GM20000 (cell line): Measurements from ENCODE around the gene NUSAP1.
"Not testable (repeated sequence)": the region's sequence is repeated elsewhere in the genome, so short reads cannot be mapped to it uniquely, and the experiment has no call there.

ENCODE experiments used
- DNase-seq: peaks from one replicate; pipeline ENCODE4 v3.0.0; 2012; ENCODE audit warnings: low spot score
- CTCF ChIP-seq: IDR thresholded peaks from 2 replicates; pipeline ENCODE4 v1.5.1; 2012; ENCODE audit warnings: mild to moderate bottlenecking, control low read depth; ENCODE audit errors: extremely low read depth, missing control alignments

NUSAP1 gene

GRCh38 chr15:41309226-41309905, 23.3 kb upstream of the NUSAP1 start:
- no peak for TF ChIP-seq CTCF
- peak; percentile 32 for DNase-seq

- not testable (repeated sequence) for DNase-seq
These were observed 11.8 kb upstream of the NUSAP1 start for GRCh38 chr15:41320805-41321330.

GRCh38 chr15:41323611-41324010, 9.1 kb upstream of the NUSAP1 start:
- TF ChIP-seq CTCF: no peak
- DNase-seq: peak; percentile 40

GRCh38 chr15:41331281-41331680, 1.4 kb upstream of the NUSAP1 start:
- TF ChIP-seq CTCF: no peak
- DNase-seq: no peak

- DNase-seq: no peak
- no peak for TF ChIP-seq CTCF
These were observed 868 bp upstream of the NUSAP1 start for GRCh38 chr15:41331833-41332193.

GRCh38 chr15:41333026-41333562, 413 bp downstream of the NUSAP1 start:
- no peak for TF ChIP-seq CTCF
- peak; percentile 60 for DNase-seq

- no peak for DNase-seq
- TF ChIP-seq CTCF: no peak
These were observed 1.8 kb downstream of the NUSAP1 start for GRCh38 chr15:41334293-41335120.

GRCh38 chr15:41336549-41336948, 3.9 kb downstream of the NUSAP1 start:
- DNase-seq: no peak
- no peak for TF ChIP-seq CTCF
